PFSK-1 (cell line): ENCODE measurements around the gene ZCCHC10.

Source experiments
- FOXP2 ChIP-seq: optimal IDR thresholded peaks from 2 replicates; pipeline ENCODE3; 2011; ENCODE audit warnings: borderline replicate concordance, control low read depth, inconsistent platforms; ENCODE audit not compliant: insufficient read depth; ENCODE audit errors: extremely low read length, extremely low read depth
- POLR2AphosphoS5 ChIP-seq: IDR thresholded peaks from 2 replicates; pipeline ENCODE4 v1.6.1; 2012; ENCODE audit warnings: low read depth, mild to moderate bottlenecking, control low read depth, low read length, moderate library complexity
- REST ChIP-seq, 2 experiments: IDR thresholded peaks; 2 replicates each; pipeline versions ENCODE4 v1.6.1 to v1.8.0; 2011 to 2012; ENCODE audit warnings: low read depth in 2 of 2, low read length in 2 of 2, control low read depth in 1 of 2, inconsistent platforms in 1 of 2, mild to moderate bottlenecking in 1 of 2, moderate library complexity in 1 of 2; ENCODE audit not compliant: insufficient read depth in 1 of 2
- SIN3A ChIP-seq: IDR thresholded peaks from 2 replicates; pipeline ENCODE4 v1.6.1; 2012; ENCODE audit warnings: mild to moderate bottlenecking, low read length, moderate library complexity, borderline replicate concordance; ENCODE audit not compliant: insufficient read depth
- TAF1 ChIP-seq: IDR thresholded peaks from 2 replicates; pipeline ENCODE4 v1.6.1; 2012; ENCODE audit warnings: low read length, control low read depth, borderline replicate concordance; ENCODE audit not compliant: insufficient read depth

ZCCHC10 gene

GRCh38 chr5:133051061-133051541 lies 24.8 kb upstream of the ZCCHC10 start:
- TF ChIP-seq FOXP2 (no peak), POLR2AphosphoS5 (no peak; the same call in 1 of the 2 replicates), REST (IDR thresholded peaks at IDR 0.05; ENCODE audit: insufficient read depth in 1 of 2, low read depth in 2 of 2, low read length in 2 of 2) (no peak), TAF1 (no peak), SIN3A (no peak)

- TF ChIP-seq POLR2AphosphoS5, result no peak
- TF ChIP-seq TAF1, result no peak
- TF ChIP-seq SIN3A, result no peak
- TF ChIP-seq REST (IDR thresholded peaks at IDR 0.05; ENCODE audit: insufficient read depth in 1 of 2, low read depth in 2 of 2, low read length in 2 of 2), result no peak
- TF ChIP-seq FOXP2, result no peak
Observed at GRCh38 chr5:133050521-133050920, 24.2 kb upstream of the ZCCHC10 start.

- TF ChIP-seq SIN3A, result no peak
- TF ChIP-seq REST (IDR thresholded peaks at IDR 0.05; ENCODE audit: insufficient read depth in 1 of 2, low read depth in 2 of 2, low read length in 2 of 2), result no peak
- TF ChIP-seq FOXP2, result no peak
- no peak for TF ChIP-seq POLR2AphosphoS5
- TF ChIP-seq TAF1, result no peak
Observed at GRCh38 chr5:133049726-133050048, 23.3 kb upstream of the ZCCHC10 start.

- TF ChIP-seq FOXP2, result no peak
- no peak for TF ChIP-seq REST (IDR thresholded peaks at IDR 0.05; ENCODE audit: insufficient read depth in 1 of 2, low read depth in 2 of 2, low read length in 2 of 2)
- no peak for TF ChIP-seq POLR2AphosphoS5
- TF ChIP-seq SIN3A, result no peak
- no peak for TF ChIP-seq TAF1
Observed at GRCh38 chr5:133048993-133049725, 22.8 kb upstream of the ZCCHC10 start.

GRCh38 chr5:133047404-133047803 lies 21.1 kb upstream of the ZCCHC10 start:
- TF ChIP-seq TAF1 (no peak), SIN3A (no peak), REST (IDR thresholded peaks at IDR 0.05; ENCODE audit: insufficient read depth in 1 of 2, low read depth in 2 of 2, low read length in 2 of 2) (no peak), FOXP2 (no peak), POLR2AphosphoS5 (no peak)
